H9 (cell line): ENCODE results near the gene ERC1. TPM values are rescaled to one million over a fixed set of nuclear protein-coding genes. Genes with fewer than 3 reads are reported as not detected.

Source experiments
- DNase-seq: peaks from one replicate; pipeline ENCODE4 v3.0.0-alpha.2; 2017
- H2AFZ ChIP-seq: one replicate; pipeline ENCODE4 v1.6.1; 2013; ENCODE audit warnings: mild to moderate bottlenecking, low read length, control low read depth, moderate library complexity
- H2AK5ac ChIP-seq: 2 replicates; pipeline ENCODE4 v1.6.1; 2013; ENCODE audit warnings: low read length, control low read depth, mixed read lengths; ENCODE audit not compliant: insufficient read length
- H2BK120ac ChIP-seq: one replicate; pipeline ENCODE4 v1.6.1; 2013; ENCODE audit warnings: low read depth, mild to moderate bottlenecking, low read length, control low read depth, inconsistent platforms; ENCODE audit not compliant: poor library complexity, severe bottlenecking
- H2BK12ac ChIP-seq: 2 replicates; pipeline ENCODE4 v1.6.1; 2013; ENCODE audit warnings: low read length, control low read depth, mixed read lengths, low read depth; ENCODE audit not compliant: insufficient read length
- H2BK15ac ChIP-seq: 2 replicates; pipeline ENCODE4 v1.6.1; 2013; ENCODE audit warnings: low read depth, low read length, control low read depth
- H2BK20ac ChIP-seq: one replicate; pipeline ENCODE4 v1.6.1; 2013; ENCODE audit warnings: low read depth, mild to moderate bottlenecking, low read length, control low read depth, inconsistent platforms; ENCODE audit not compliant: poor library complexity, severe bottlenecking
- H2BK5ac ChIP-seq: 2 replicates; pipeline ENCODE4 v1.6.1; 2013; ENCODE audit warnings: low read length, control low read depth, mixed read lengths; ENCODE audit not compliant: insufficient read length
- H3K14ac ChIP-seq: 2 replicates; pipeline ENCODE4 v1.6.1; 2013; ENCODE audit warnings: low read length, control low read depth; ENCODE audit not compliant: insufficient read depth
- H3K18ac ChIP-seq: 2 replicates; pipeline ENCODE4 v1.6.1; 2013; ENCODE audit warnings: low read depth, mild to moderate bottlenecking, mixed read lengths, low read length, control low read depth; ENCODE audit not compliant: insufficient read length
- H3K23ac ChIP-seq: 2 replicates; pipeline ENCODE4 v1.6.1; 2013; ENCODE audit warnings: low read length, control low read depth, mixed read lengths, low read depth; ENCODE audit not compliant: insufficient read length
- H3K23me2 ChIP-seq: 2 replicates; pipeline ENCODE4 v1.6.1; 2013; ENCODE audit warnings: low read depth, mild to moderate bottlenecking, mixed read lengths, low read length, control low read depth; ENCODE audit not compliant: insufficient read length, poor library complexity, severe bottlenecking
- H3K27ac ChIP-seq: 2 replicates; pipeline ENCODE4 v1.5.1; 2013; ENCODE audit warnings: low read length, control low read depth, mixed read lengths, low read depth; ENCODE audit not compliant: insufficient read length
- H3K27me3 ChIP-seq: 2 replicates; pipeline ENCODE4 v1.6.1; 2013; ENCODE audit warnings: low read length, control low read depth, inconsistent platforms; ENCODE audit not compliant: insufficient read depth
- H3K4ac ChIP-seq: 2 replicates; pipeline ENCODE4 v1.6.1; 2013; ENCODE audit warnings: low read depth, mild to moderate bottlenecking, control low read depth, inconsistent platforms, low read length, moderate library complexity
- H3K4me1 ChIP-seq: 2 replicates; pipeline ENCODE4 v1.6.1; 2013; ENCODE audit warnings: low read length, control low read depth, inconsistent platforms; ENCODE audit not compliant: insufficient read depth
- H3K4me2 ChIP-seq: 2 replicates; pipeline ENCODE4 v1.6.1; 2013; ENCODE audit warnings: low read length, control low read depth, mixed read lengths; ENCODE audit not compliant: insufficient read length, insufficient read depth
- H3K56ac ChIP-seq: 2 replicates; pipeline ENCODE4 v1.6.1; 2013; ENCODE audit warnings: low read depth, mild to moderate bottlenecking, mixed read lengths, low read length, control low read depth; ENCODE audit not compliant: insufficient read length
- H3K79me1 ChIP-seq: 2 replicates; pipeline ENCODE4 v1.6.1; 2013; ENCODE audit warnings: low read depth, mild to moderate bottlenecking, moderate library complexity, low read length, control low read depth, inconsistent platforms; ENCODE audit not compliant: insufficient read depth, poor library complexity, severe bottlenecking
- H3K79me2 ChIP-seq: 2 replicates; pipeline ENCODE4 v1.6.1; 2013; ENCODE audit warnings: low read length, control low read depth, inconsistent platforms; ENCODE audit not compliant: insufficient read depth
- H3K9ac ChIP-seq: 2 replicates; pipeline ENCODE4 v1.6.1; 2013; ENCODE audit warnings: low read length, control low read depth, mixed read lengths; ENCODE audit not compliant: insufficient read length; ENCODE audit errors: extremely low read depth
- H3K9me3 ChIP-seq: one replicate; pipeline ENCODE4 v1.6.1; 2013; ENCODE audit warnings: low read depth, low read length, inconsistent platforms; ENCODE audit not compliant: control insufficient read depth
- H3T11ph ChIP-seq: one replicate; pipeline ENCODE4 v1.6.1; 2013; ENCODE audit warnings: mild to moderate bottlenecking, low read length, control low read depth, inconsistent platforms
- H4K20me1 ChIP-seq: one replicate; pipeline ENCODE4 v1.6.1; 2013; ENCODE audit not compliant: control insufficient read depth, insufficient read length, insufficient read depth
- H4K5ac ChIP-seq: 2 replicates; pipeline ENCODE4 v1.6.1; 2013; ENCODE audit warnings: low read depth, mild to moderate bottlenecking, mixed read lengths, low read length, control low read depth; ENCODE audit not compliant: insufficient read length
- H4K8ac ChIP-seq: replicated peaks from 2 replicates; pipeline ENCODE4 v1.6.1; 2013; ENCODE audit warnings: low read length, control low read depth, mixed read lengths, low read depth; ENCODE audit not compliant: insufficient read length
- H4K91ac ChIP-seq: 2 replicates; pipeline ENCODE4 v1.6.1; 2013; ENCODE audit warnings: low read depth, mild to moderate bottlenecking, moderate library complexity, mixed read lengths, low read length, control low read depth; ENCODE audit not compliant: insufficient read length
- H3K27ac Mint-ChIP-seq, 3 experiments: 2 replicates in 2 of 3; 3 replicates in 1 of 3; pipeline ENCODE4 v1.8.0; 2020 to 2021; ENCODE audit warnings: mixed read lengths in 3 of 3, mild to moderate bottlenecking in 1 of 3, moderate library complexity in 1 of 3
- H3K27me3 Mint-ChIP-seq: 2 replicates; pipeline ENCODE4 v1.8.0; 2021; ENCODE audit warnings: low read depth, mild to moderate bottlenecking, moderate library complexity, mixed read lengths
- H3K36me3 Mint-ChIP-seq, 3 experiments: 2 replicates in 2 of 3; 3 replicates in 1 of 3; pipeline ENCODE4 v1.8.0; 2020 to 2021; ENCODE audit warnings: low read depth in 3 of 3, mixed read lengths in 3 of 3; ENCODE audit not compliant: insufficient read depth in 1 of 3
- H3K4me1 Mint-ChIP-seq, 2 experiments: 2 replicates each; pipeline ENCODE4 v1.8.0; 2020; ENCODE audit warnings: mixed read lengths in 2 of 2
- H3K4me3 Mint-ChIP-seq, 2 experiments: 2 replicates in 1 of 2; 3 replicates in 1 of 2; pipeline ENCODE4 v1.8.0; 2020 to 2021; ENCODE audit warnings: mild to moderate bottlenecking in 2 of 2, mixed read lengths in 2 of 2, moderate library complexity in 1 of 2
- H3K9me3 Mint-ChIP-seq, 2 experiments: 2 replicates in 1 of 2; 3 replicates in 1 of 2; pipeline ENCODE4 v1.8.0; 2020; ENCODE audit warnings: mild to moderate bottlenecking in 2 of 2, mixed read lengths in 2 of 2, moderate library complexity in 1 of 2
- WGBS: extraction: QIAGEN DNeasy Blood & Tissue Kit; methylation state at CpG from one replicate; pipeline ENCODE4 v1.1.7; 2013; ENCODE audit warnings: missing lambda C conversion rate, low lambda C conversion rate, mixed read lengths; ENCODE audit not compliant: insufficient read length; ENCODE audit errors: extremely low coverage; 5-methylcytosine and 5-hydroxymethylcytosine counted together
- total RNA-seq: library from RNA; stranded (reverse); gene quantifications from 2 replicates; pipeline ENCODE4 v1.2.1, GENCODE V29; 2021
- TF ChIP-seq, protein P1 (sequence below): fragments of 200-600 bp; sonication (generic); conservative IDR thresholded peaks from 3 replicates; pipeline ENCODE4 v1.8.0; 2021; ENCODE audit warnings: antibody characterized with exemption, mild to moderate bottlenecking

The ERC1 gene
- total RNA-seq, 1 experiment from 2014 or later, result 51.2 TPM

DNA sequence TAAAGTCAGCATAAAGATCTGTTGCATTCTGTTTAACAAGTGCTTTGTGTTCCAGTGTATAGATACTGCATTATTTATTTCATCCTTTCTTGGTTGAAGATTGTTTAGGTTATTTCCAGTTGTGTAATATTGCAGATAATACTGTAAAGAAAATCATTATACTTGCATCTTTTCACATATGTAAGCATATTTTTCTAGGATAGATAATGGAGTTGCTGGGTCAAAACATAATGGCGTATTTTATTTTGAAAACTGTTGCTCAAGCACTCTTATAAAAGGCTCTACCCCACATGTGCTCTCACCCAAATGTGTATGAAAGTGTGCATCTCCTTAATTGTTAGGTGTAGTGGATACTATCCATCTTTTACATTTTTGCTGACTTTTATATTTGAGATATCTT, 329.0 kb downstream of the ERC1 start:
- Histone ChIP-seq H3K56ac (no peak overlapping the region), H4K91ac (no peak overlapping the region), H2BK120ac (no peak overlapping the region), H3K4me2 (no peak overlapping the region), H3K23me2 (no peaks in the 10 kb centered on the region), H2AFZ (no peak overlapping the region), H4K5ac (no peak overlapping the region), H3K23ac (no peak overlapping the region), H4K8ac (no peak overlapping the region), H3K18ac (no peak overlapping the region), H4K20me1 (no peaks in the 10 kb centered on the region), H3K9me3 (no peaks in the 10 kb centered on the region), H2BK12ac (no peak overlapping the region), H2BK15ac (no peak overlapping the region), H3K9ac (no peak overlapping the region), H2BK5ac (no peak overlapping the region), H3K27me3 (no peaks in the 10 kb centered on the region), H3K4me1 (no peaks in the 10 kb centered on the region), H3T11ph (no peak overlapping the region), H3K79me2 (no peaks in the 10 kb centered on the region), H3K14ac (no peak overlapping the region), H3K79me1 (no peaks in the 10 kb centered on the region), H3K4ac (no peak overlapping the region), H3K27ac (no peak overlapping the region), H2BK20ac (no peak overlapping the region), H2AK5ac (no peak overlapping the region)
- Mint-ChIP-seq H3K9me3 (no peaks in the 10 kb centered on the region; a peak in 2 of 5 replicates), H3K27ac (no peak overlapping the region), H3K27me3 (no peaks in the 10 kb centered on the region), H3K4me1 (peaks cover 13% of the 10 kb centered on the region in 2 experiments), H3K36me3 (peaks cover 1 to 9% (median 3%) of the 10 kb centered on the region in 3 experiments; a peak in 6 of 7 replicates), H3K4me3 (no peak overlapping the region)
- no peak for DNase-seq
- TF ChIP-seq, protein P1, sequence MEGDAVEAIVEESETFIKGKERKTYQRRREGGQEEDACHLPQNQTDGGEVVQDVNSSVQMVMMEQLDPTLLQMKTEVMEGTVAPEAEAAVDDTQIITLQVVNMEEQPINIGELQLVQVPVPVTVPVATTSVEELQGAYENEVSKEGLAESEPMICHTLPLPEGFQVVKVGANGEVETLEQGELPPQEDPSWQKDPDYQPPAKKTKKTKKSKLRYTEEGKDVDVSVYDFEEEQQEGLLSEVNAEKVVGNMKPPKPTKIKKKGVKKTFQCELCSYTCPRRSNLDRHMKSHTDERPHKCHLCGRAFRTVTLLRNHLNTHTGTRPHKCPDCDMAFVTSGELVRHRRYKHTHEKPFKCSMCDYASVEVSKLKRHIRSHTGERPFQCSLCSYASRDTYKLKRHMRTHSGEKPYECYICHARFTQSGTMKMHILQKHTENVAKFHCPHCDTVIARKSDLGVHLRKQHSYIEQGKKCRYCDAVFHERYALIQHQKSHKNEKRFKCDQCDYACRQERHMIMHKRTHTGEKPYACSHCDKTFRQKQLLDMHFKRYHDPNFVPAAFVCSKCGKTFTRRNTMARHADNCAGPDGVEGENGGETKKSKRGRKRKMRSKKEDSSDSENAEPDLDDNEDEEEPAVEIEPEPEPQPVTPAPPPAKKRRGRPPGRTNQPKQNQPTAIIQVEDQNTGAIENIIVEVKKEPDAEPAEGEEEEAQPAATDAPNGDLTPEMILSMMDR, result no peak
- WGBS, result no CpG with 5 or more reads among the region's 1 CpG
